A549 (cell line): ENCODE measurements around the gene TTC28. TPM values are rescaled to one million over a fixed set of nuclear protein-coding genes. Genes with fewer than 3 reads are reported as not detected.

ENCODE experiments used
- ATAC-seq, 2 experiments: fragments of 200-7000 bp in 1 of 2; fragments of >200 bp in 1 of 2; cut with Nextera tagmentation in 1 of 2; cut with Tn5 transposase in 1 of 2; 3 replicates each; pipeline versions ENCODE4 v1.8.0 to v1.9.1; 2018 to 2020; ENCODE audit warnings: mild to moderate bottlenecking in 1 of 2, moderate library complexity in 1 of 2
- CTCF ChIA-PET: fragments of 300-600 bp; sonication (Branson Sonifier 250); formaldehyde crosslinking; extraction: SDS; loops from one replicate; lab custom pipeline; 2021; ENCODE audit warnings: antibody characterized with exemption, inconsistent platforms; lab: Yijun Ruan, JAX
- POLR2A ChIA-PET: fragments of 350-600 bp; formaldehyde crosslinking; extraction: SDS; loops from one replicate; lab custom pipeline; 2021; ENCODE audit warnings: antibody characterized with exemption, inconsistent platforms; lab: Yijun Ruan, JAX
- DNase-seq, 2 experiments: peaks; one replicate each; pipeline versions ENCODE4 v3.0.0 to v3.0.0-alpha.2; 2011 to 2016; ENCODE audit warnings: low read depth in 1 of 2, low spot score in 1 of 2
- FAIRE-seq: peaks from 2 replicates; lab custom pipeline; 2011; peaks lifted over from hg19 to GRCh38; lab: Jason Lieb, UNC
- H3K27ac ChIP-seq, 2 experiments: fragments of >200 bp; sonication (Bioruptor Twin); formaldehyde crosslinking; 3 replicates each; pipeline ENCODE4 v1.5.1; 2016 to 2017
- H3K4me1 ChIP-seq: fragments of >200 bp; sonication (Bioruptor Twin); formaldehyde crosslinking; 3 replicates; pipeline ENCODE4 v1.6.1; 2016
- H3K4me2 ChIP-seq: fragments of >200 bp; sonication (Bioruptor Twin); formaldehyde crosslinking; 3 replicates; pipeline ENCODE4 v1.6.1; 2016
- H3K4me3 ChIP-seq: fragments of >200 bp; sonication (Bioruptor Twin); formaldehyde crosslinking; 3 replicates; pipeline ENCODE4 v1.5.1; 2016
- H3K9me3 ChIP-seq: fragments of >200 bp; sonication (Bioruptor Twin); formaldehyde crosslinking; 3 replicates; pipeline ENCODE4 v1.6.1; 2016
- BCL3 ChIP-seq: fragments of >200 bp; sonication (Bioruptor Twin); formaldehyde crosslinking; IDR thresholded peaks from 3 replicates; pipeline ENCODE4 v1.6.1; 2016
- BHLHE40 ChIP-seq: IDR thresholded peaks from 2 replicates; pipeline ENCODE4 v1.6.1; 2012; ENCODE audit warnings: low read depth, low read length, inconsistent platforms
- CBX8 ChIP-seq: fragments of 200-600 bp; sonication (generic); IDR thresholded peaks from 2 replicates; pipeline ENCODE4 v1.6.1; 2016
- CHD2 ChIP-seq: fragments of 150-350 bp; IDR thresholded peaks from 2 replicates; pipeline ENCODE4 v1.6.1; 2014; ENCODE audit warnings: low read length; ENCODE audit not compliant: partially characterized antibody
- EHMT2 ChIP-seq: fragments of 200-600 bp; sonication (generic); IDR thresholded peaks from 2 replicates; pipeline ENCODE4 v1.6.1; 2016; ENCODE audit warnings: antibody characterized with exemption, low read depth, mild to moderate bottlenecking, moderate library complexity
- ELK1 ChIP-seq: fragments of 150-350 bp; IDR thresholded peaks from 2 replicates; pipeline ENCODE4 v1.6.1; 2014; ENCODE audit warnings: low read depth, mild to moderate bottlenecking, low read length
- EP300 ChIP-seq, 2 experiments: fragments of >200 bp; sonication (Bioruptor Twin); formaldehyde crosslinking; IDR thresholded peaks; 2 replicates in 1 of 2; 3 replicates in 1 of 2; pipeline ENCODE4 v1.6.1; 2016 to 2017
- FOXS1 ChIP-seq: fragments of 250-450 bp; sonication (Bioruptor Pico); IDR thresholded peaks from 2 replicates; pipeline ENCODE4 v1.5.0; 2020; ENCODE audit warnings: mild to moderate bottlenecking, moderate library complexity
- GATA3 ChIP-seq: IDR thresholded peaks from 2 replicates; pipeline ENCODE4 v1.6.1; 2012; ENCODE audit warnings: borderline replicate concordance
- HES2 ChIP-seq: fragments of >200 bp; sonication (Bioruptor Twin); formaldehyde crosslinking; IDR thresholded peaks from 2 replicates; pipeline ENCODE4 v1.6.1; 2016
- HOXB5 ChIP-seq: fragments of 250-450 bp; sonication (Bioruptor Pico); IDR thresholded peaks from 2 replicates; pipeline ENCODE4 v1.5.0; 2020; ENCODE audit warnings: mild to moderate bottlenecking, moderate library complexity
- KDM1A ChIP-seq: fragments of 200-600 bp; sonication (generic); IDR thresholded peaks from 2 replicates; pipeline ENCODE4 v1.6.1; 2016; ENCODE audit warnings: low read depth, mild to moderate bottlenecking
- KDM5A ChIP-seq: fragments of 200-600 bp; sonication (generic); IDR thresholded peaks from 2 replicates; pipeline ENCODE4 v1.6.1; 2016; ENCODE audit warnings: antibody characterized with exemption, mild to moderate bottlenecking
- MAFK ChIP-seq: fragments of 450-650 bp; IDR thresholded peaks from 2 replicates; pipeline ENCODE4 v1.6.1; 2014; ENCODE audit not compliant: partially characterized antibody
- MAZ ChIP-seq: fragments of 150-350 bp; IDR thresholded peaks from 2 replicates; pipeline ENCODE4 v1.6.1; 2014; ENCODE audit warnings: antibody characterized with exemption, low read depth, low read length, borderline replicate concordance
- NR3C1 ChIP-seq: fragments of >200 bp; sonication (Bioruptor Twin); formaldehyde crosslinking; IDR thresholded peaks from 3 replicates; pipeline ENCODE4 v1.6.1; 2017
- POLR2A ChIP-seq: IDR thresholded peaks from 2 replicates; pipeline ENCODE4 v1.6.1; 2012; ENCODE audit warnings: mild to moderate bottlenecking, low read length
- RAD21 ChIP-seq, 2 experiments: fragments of >200 bp in 1 of 2; sonication (Bioruptor Twin) in 1 of 2; formaldehyde crosslinking in 1 of 2; IDR thresholded peaks in 1 of 2; conservative IDR thresholded peaks in 1 of 2; 2 replicates in 1 of 2; 3 replicates in 1 of 2; pipeline ENCODE4 v1.6.1; 2012 to 2018; ENCODE audit warnings: inconsistent platforms in 1 of 2
- RCOR1 ChIP-seq: fragments of 150-350 bp; IDR thresholded peaks from 2 replicates; pipeline ENCODE4 v1.6.1; 2014; ENCODE audit warnings: antibody characterized with exemption, low read length, low read depth
- REST ChIP-seq: fragments of 200-600 bp; sonication (generic); IDR thresholded peaks from 2 replicates; pipeline ENCODE4 v1.6.1; 2016; ENCODE audit warnings: antibody characterized with exemption, mild to moderate bottlenecking, moderate library complexity
- RNF2 ChIP-seq: fragments of 200-600 bp; sonication (generic); IDR thresholded peaks from 2 replicates; pipeline ENCODE4 v1.6.1; 2016; ENCODE audit warnings: low read depth, mild to moderate bottlenecking, antibody characterized with exemption, moderate library complexity, borderline replicate concordance
- SMC3 ChIP-seq: fragments of >200 bp; sonication (Bioruptor Twin); formaldehyde crosslinking; IDR thresholded peaks from 3 replicates; pipeline ENCODE4 v1.6.1; 2018; ENCODE audit warnings: inconsistent platforms
- SREBF2 ChIP-seq: fragments of 450-650 bp; IDR thresholded peaks from 2 replicates; pipeline ENCODE4 v1.6.1; 2014; ENCODE audit warnings: mild to moderate bottlenecking, moderate library complexity
- TFCP2L1 ChIP-seq: fragments of 250-450 bp; sonication (Bioruptor Pico); IDR thresholded peaks from 2 replicates; pipeline ENCODE4 v1.5.0; 2021; ENCODE audit warnings: mild to moderate bottlenecking
- ZC3H11A ChIP-seq: fragments of 450-650 bp; IDR thresholded peaks from 2 replicates; pipeline ENCODE4 v1.6.1; 2014; ENCODE audit warnings: antibody characterized with exemption, mild to moderate bottlenecking
- ZNF302 ChIP-seq: fragments of 250-450 bp; sonication (Bioruptor Pico); IDR thresholded peaks from 2 replicates; pipeline ENCODE4 v1.9.0; 2021; ENCODE audit warnings: inconsistent platforms, mild to moderate bottlenecking, moderate library complexity
- WGBS: methylation state at CpG from one replicate; pipeline ENCODE4 v1.1.6; 2017; ENCODE audit errors: missing lambda C conversion rate; 5-methylcytosine and 5-hydroxymethylcytosine counted together
- polyA plus RNA-seq, 4 experiments: library from polyadenylated mRNA; depleted of rRNA in 3 of 4; stranded (reverse); fragments of >200 nt; fragmentation: RNase III in 1 of 4; extraction: RNeasy Plus Mini Kit Qiagen cat#74134 plus additional on column Dnase treatment in 1 of 4; gene quantifications; 2 replicates in 3 of 4; 3 replicates in 1 of 4; pipeline ENCODE4 v1.2.3, GENCODE V29; 2011 to 2017
- TF ChIP-seq, protein P1 (sequence below): fragments of 250-450 bp; sonication (Bioruptor Pico); IDR thresholded peaks from 2 replicates; pipeline ENCODE4 v1.5.0; 2020; ENCODE audit warnings: low read depth, mild to moderate bottlenecking, moderate library complexity
- TF ChIP-seq, protein P2 (sequence below): IDR thresholded peaks from 2 replicates; pipeline ENCODE4 v1.6.1; 2012
- TF ChIP-seq, protein P3 (sequence below): fragments of 450-650 bp; IDR thresholded peaks from 2 replicates; pipeline ENCODE4 v1.6.1; 2014; ENCODE audit warnings: antibody characterized with exemption

The TTC28 gene
- polyA plus RNA-seq, 2 of the 4 experiments (the other 2 are of a cell fraction) = 2.6 to 3.8 TPM

DNA sequence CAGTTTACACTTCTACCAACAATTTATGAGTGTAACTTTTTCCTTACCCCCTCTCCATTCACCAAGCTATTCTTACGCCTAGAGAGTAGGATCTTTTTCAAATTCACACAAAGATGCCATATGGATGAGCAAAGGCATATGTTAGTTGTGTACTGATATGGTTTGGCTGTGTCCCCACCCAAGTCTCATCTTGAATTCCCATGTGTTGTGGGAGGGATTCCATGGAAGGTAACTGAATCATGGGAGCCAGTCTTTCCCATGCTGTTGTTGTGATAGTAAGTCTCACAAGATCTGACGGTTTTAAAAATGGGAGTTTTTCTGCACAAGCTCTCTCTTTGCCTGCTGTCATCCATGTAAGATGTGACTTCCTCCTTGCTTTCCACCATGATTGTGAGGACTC lies 40.3 kb downstream of the TTC28 start:
- 96% methylated on average over 2 of the region's 2 CpGs for WGBS
- Histone ChIP-seq H3K9me3 (no peaks in the 10 kb centered on the region), H3K4me3 (no peak overlapping the region), H3K4me2 (no peak overlapping the region), H3K27ac (no peak overlapping the region), H3K4me1 (no peaks in the 10 kb centered on the region)
- POLR2A ChIA-PET = no interaction called here
- FAIRE-seq = no peak
- no peak for ATAC-seq
- DNase-seq = no peak
- CTCF ChIA-PET = no interaction called here
- no peak for TF ChIP-seq SREBF2
- TF ChIP-seq, protein P1, sequence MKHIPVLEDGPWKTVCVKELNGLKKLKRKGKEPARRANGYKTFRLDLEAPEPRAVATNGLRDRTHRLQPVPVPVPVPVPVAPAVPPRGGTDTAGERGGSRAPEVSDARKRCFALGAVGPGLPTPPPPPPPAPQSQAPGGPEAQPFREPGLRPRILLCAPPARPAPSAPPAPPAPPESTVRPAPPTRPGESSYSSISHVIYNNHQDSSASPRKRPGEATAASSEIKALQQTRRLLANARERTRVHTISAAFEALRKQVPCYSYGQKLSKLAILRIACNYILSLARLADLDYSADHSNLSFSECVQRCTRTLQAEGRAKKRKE (CRISPR knock-in tag) = no peak
- no peak for TF ChIP-seq BHLHE40
- no peak for TF ChIP-seq KDM1A
- no peak for TF ChIP-seq POLR2A
- TF ChIP-seq RAD21 (conservative IDR thresholded peaks at IDR 0.05 in 1 of 2, IDR thresholded peaks at IDR 0.05 in 1 of 2) = no peak
- TF ChIP-seq HES2 = no peak
- TF ChIP-seq ZC3H11A = no peak
- TF ChIP-seq MAZ = no peak

DNA sequence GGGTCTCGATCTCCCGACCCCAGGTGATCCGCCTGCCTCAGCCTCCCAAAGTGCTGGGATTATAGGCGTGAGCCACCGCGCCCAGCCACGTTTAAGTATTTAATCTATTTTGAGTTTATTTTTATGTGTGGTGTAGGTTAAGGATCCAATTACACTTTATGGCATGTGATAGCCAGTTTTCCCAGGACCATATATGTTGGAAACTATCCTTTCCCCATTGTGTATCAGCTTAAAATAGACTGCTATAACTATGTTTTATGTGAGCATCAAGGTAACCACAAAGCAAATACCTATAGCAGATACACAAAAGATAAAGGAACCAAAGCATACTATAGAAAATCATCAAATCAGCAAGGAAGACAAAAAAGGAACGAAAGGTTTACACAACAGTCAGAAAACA lies 42.4 kb downstream of the TTC28 start:
- Histone ChIP-seq H3K9me3 (no peaks in the 10 kb centered on the region), H3K4me2 (no peak overlapping the region), H3K4me1 (no peaks in the 10 kb centered on the region), H3K4me3 (no peak overlapping the region), H3K27ac (no peak overlapping the region)
- ChIA-PET POLR2A (no interaction called here), CTCF (no interaction called here)
- 97% methylated on average over 8 of the region's 8 CpGs for WGBS
- DNase-seq = no peak
- ATAC-seq = no peak
- no peak for FAIRE-seq
- TF ChIP-seq BCL3 (no peak), GATA3 (no peak), MAFK (no peak), CBX8 (no peak), RNF2 (no peak), TFCP2L1 (CRISPR knock-in tag) (no peak), CHD2 (no peak), FOXS1 (CRISPR knock-in tag) (no peak), HOXB5 (CRISPR knock-in tag) (no peak), REST (no peak), ZNF302 (no peak), KDM5A (no peak), NR3C1 (no peak), EHMT2 (no peak), SMC3 (no peak), RCOR1 (no peak), EP300 (IDR thresholded peaks at IDR 0.05) (no peak), ELK1 (no peak)
- TF ChIP-seq, protein P2, sequence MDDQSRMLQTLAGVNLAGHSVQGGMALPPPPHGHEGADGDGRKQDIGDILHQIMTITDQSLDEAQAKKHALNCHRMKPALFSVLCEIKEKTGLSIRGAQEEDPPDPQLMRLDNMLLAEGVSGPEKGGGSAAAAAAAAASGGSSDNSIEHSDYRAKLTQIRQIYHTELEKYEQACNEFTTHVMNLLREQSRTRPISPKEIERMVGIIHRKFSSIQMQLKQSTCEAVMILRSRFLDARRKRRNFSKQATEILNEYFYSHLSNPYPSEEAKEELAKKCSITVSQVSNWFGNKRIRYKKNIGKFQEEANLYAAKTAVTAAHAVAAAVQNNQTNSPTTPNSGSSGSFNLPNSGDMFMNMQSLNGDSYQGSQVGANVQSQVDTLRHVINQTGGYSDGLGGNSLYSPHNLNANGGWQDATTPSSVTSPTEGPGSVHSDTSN = no peak
- TF ChIP-seq, protein P3, sequence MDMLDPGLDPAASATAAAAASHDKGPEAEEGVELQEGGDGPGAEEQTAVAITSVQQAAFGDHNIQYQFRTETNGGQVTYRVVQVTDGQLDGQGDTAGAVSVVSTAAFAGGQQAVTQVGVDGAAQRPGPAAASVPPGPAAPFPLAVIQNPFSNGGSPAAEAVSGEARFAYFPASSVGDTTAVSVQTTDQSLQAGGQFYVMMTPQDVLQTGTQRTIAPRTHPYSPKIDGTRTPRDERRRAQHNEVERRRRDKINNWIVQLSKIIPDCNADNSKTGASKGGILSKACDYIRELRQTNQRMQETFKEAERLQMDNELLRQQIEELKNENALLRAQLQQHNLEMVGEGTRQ = no peak
